Ishikawa (cell line): ENCODE data around the gene ETFRF1.
A peak's percentile ranks its signal among the peaks of the same experiment; 100 is the strongest.

ENCODE experiments used
- CEBPB ChIP-seq: IDR thresholded peaks from 2 replicates; pipeline ENCODE4 v1.6.1; 2012
- CREB1 ChIP-seq: IDR thresholded peaks from 2 replicates; pipeline ENCODE4 v1.6.1; 2012; ENCODE audit warnings: low read depth
- EGR1 ChIP-seq: IDR thresholded peaks from 2 replicates; pipeline ENCODE4 v1.6.1; 2012
- EP300 ChIP-seq: IDR thresholded peaks from 2 replicates; pipeline ENCODE4 v1.6.1; 2012; ENCODE audit warnings: borderline replicate concordance
- FOXM1 ChIP-seq: IDR thresholded peaks from 2 replicates; pipeline ENCODE4 v1.6.1; 2012; ENCODE audit warnings: low read depth, borderline replicate concordance
- NFIC ChIP-seq: IDR thresholded peaks from 2 replicates; pipeline ENCODE4 v1.6.1; 2012
- RAD21 ChIP-seq: IDR thresholded peaks from 2 replicates; pipeline ENCODE4 v1.6.1; 2012; ENCODE audit warnings: low read depth
- TAF1 ChIP-seq: IDR thresholded peaks from 2 replicates; pipeline ENCODE4 v1.6.1; 2012; ENCODE audit warnings: low read depth, mild to moderate bottlenecking
- TCF12 ChIP-seq: IDR thresholded peaks from 2 replicates; pipeline ENCODE4 v1.6.1; 2012; ENCODE audit warnings: low read depth
- TEAD4 ChIP-seq: IDR thresholded peaks from 2 replicates; pipeline ENCODE4 v1.6.1; 2012
- YY1 ChIP-seq: IDR thresholded peaks from 2 replicates; pipeline ENCODE4 v1.6.1; 2012; ENCODE audit warnings: low read depth
- ZBTB7A ChIP-seq: IDR thresholded peaks from 2 replicates; pipeline ENCODE4 v1.6.1; 2012; ENCODE audit warnings: low read depth
- TF ChIP-seq, protein P1 (sequence below): IDR thresholded peaks from 2 replicates; pipeline ENCODE4 v1.6.1; 2012; ENCODE audit warnings: low read depth, mild to moderate bottlenecking
- TF ChIP-seq, protein P2 (sequence below): IDR thresholded peaks from 2 replicates; pipeline ENCODE4 v1.6.1; 2012
- TF ChIP-seq, protein P3 (sequence below): IDR thresholded peaks from 2 replicates; pipeline ENCODE4 v1.6.1; 2012

The ETFRF1 gene, protein sequence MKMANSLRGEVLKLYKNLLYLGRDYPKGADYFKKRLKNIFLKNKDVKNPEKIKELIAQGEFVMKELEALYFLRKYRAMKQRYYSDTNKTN

DNA sequence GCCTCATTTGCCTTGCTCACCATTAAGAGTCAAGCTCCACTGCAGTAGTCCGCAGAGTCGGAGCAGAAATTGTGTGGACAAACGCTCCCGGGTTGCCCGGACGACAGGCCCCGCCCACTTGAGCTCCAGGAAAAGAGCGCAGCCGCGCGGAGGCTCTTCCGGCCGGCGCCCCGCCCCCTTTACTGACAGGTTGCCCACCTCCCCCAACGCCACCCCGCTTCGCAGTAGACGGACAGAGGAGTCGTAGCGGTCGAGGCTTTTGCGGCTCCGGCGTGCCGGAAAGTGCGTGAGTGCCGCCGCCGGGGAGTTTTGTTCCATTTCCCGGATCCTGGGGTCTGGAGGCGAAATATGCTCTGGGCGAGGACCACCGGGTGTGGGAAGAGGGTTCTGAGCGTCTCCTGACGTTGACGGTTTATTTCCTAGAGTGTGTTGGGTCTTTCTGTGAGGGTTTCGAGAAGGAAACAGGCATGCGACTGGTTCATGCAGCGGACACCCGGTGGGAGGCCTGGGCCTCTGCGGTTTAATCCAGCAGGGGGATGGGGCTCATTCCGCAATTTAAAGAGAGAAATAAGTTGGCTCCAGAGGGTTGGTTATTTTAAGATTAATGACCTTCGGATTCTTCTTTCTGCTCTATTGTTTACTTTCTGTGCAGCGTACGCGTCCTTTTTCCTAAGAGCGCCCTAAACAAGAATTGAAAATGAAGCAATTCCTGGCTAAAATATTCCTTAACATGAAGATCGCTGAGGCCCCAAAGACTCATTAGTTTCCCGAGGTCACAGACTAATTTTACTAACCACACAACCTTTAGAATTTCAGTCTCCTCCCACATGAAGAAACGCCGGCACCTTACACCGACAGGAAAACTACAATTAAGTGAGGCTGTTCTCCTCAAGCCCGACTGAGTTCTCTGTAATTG, at the start of gene ETFRF1, which contains the start of gene DNAI7:
TSS of gene ETFRF1 (plus strand) at position 182 of the 916 bp plus-strand sequence. CDS start 8,720 bp downstream, outside the sequence.
TSS of gene DNAI7 (minus strand) at position 105 of the 916 bp plus-strand sequence. CDS start at position 23, 82 bp downstream.
- TF ChIP-seq TCF12 (no peak), EP300 (peak; percentile 19; the same call in 1 of the 2 replicates), CEBPB (no peak), FOXM1 (no peak), YY1 (no peak), NFIC (no peak), TAF1 (peak; percentile 85), EGR1 (no peak), CREB1 (0 out of 2 replicates have a peak, but pooled peaks have one; percentile 26), TEAD4 (peak; percentile 19), ZBTB7A (no peak; the same call in 1 of the 2 replicates)
- TF ChIP-seq, protein P1, sequence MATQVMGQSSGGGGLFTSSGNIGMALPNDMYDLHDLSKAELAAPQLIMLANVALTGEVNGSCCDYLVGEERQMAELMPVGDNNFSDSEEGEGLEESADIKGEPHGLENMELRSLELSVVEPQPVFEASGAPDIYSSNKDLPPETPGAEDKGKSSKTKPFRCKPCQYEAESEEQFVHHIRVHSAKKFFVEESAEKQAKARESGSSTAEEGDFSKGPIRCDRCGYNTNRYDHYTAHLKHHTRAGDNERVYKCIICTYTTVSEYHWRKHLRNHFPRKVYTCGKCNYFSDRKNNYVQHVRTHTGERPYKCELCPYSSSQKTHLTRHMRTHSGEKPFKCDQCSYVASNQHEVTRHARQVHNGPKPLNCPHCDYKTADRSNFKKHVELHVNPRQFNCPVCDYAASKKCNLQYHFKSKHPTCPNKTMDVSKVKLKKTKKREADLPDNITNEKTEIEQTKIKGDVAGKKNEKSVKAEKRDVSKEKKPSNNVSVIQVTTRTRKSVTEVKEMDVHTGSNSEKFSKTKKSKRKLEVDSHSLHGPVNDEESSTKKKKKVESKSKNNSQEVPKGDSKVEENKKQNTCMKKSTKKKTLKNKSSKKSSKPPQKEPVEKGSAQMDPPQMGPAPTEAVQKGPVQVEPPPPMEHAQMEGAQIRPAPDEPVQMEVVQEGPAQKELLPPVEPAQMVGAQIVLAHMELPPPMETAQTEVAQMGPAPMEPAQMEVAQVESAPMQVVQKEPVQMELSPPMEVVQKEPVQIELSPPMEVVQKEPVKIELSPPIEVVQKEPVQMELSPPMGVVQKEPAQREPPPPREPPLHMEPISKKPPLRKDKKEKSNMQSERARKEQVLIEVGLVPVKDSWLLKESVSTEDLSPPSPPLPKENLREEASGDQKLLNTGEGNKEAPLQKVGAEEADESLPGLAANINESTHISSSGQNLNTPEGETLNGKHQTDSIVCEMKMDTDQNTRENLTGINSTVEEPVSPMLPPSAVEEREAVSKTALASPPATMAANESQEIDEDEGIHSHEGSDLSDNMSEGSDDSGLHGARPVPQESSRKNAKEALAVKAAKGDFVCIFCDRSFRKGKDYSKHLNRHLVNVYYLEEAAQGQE, result no peak
- TF ChIP-seq, protein P2, sequence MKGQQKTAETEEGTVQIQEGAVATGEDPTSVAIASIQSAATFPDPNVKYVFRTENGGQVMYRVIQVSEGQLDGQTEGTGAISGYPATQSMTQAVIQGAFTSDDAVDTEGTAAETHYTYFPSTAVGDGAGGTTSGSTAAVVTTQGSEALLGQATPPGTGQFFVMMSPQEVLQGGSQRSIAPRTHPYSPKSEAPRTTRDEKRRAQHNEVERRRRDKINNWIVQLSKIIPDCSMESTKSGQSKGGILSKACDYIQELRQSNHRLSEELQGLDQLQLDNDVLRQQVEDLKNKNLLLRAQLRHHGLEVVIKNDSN, result peak; percentile 9; the same call in 1 of the 2 replicates
- TF ChIP-seq, protein P3, sequence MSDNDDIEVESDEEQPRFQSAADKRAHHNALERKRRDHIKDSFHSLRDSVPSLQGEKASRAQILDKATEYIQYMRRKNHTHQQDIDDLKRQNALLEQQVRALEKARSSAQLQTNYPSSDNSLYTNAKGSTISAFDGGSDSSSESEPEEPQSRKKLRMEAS, result peak; percentile 55

DNA sequence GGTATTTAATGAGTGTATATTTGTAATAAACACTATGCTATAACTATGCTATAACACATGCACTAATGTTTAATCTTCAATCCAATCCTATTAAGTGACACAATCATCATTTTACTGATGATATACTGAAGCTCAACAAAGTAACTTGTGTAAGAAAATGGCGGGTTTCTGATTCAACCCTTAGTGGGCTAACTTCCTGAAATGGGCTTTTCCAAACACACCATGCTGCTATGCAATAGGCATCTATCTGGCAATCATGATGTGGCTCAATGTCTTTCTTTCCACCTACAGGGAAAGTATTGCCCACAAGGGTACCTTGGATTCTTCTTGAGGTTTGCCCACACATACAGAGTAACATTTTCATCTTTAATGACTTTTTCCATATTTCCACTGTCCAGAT, 48.4 kb upstream of the ETFRF1 start:
- TF ChIP-seq, protein P2, result no peak
- no peak for TF ChIP-seq ZBTB7A

DNA sequence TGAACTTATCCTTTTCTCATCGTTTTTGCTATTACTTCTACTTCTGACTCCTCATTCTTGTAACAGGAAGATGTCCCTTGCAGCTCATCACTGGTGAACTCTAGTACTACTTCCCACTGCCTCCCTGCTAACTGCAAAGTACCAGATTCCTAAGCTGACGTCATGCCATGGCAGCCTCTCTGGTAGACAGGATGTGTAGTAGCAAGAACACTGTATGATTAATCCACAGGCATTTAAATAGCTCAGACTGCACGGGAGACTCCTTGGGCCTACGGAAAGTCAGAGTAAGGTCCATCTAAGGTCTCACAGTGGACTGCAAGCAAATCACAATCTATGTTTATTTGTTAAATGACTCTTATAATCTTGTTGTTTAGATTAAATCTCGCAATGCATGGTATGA, 43.6 kb upstream of the ETFRF1 start:
- no peak for TF ChIP-seq EGR1
- TF ChIP-seq YY1, result no peak
- TF ChIP-seq, protein P2, result no peak

DNA sequence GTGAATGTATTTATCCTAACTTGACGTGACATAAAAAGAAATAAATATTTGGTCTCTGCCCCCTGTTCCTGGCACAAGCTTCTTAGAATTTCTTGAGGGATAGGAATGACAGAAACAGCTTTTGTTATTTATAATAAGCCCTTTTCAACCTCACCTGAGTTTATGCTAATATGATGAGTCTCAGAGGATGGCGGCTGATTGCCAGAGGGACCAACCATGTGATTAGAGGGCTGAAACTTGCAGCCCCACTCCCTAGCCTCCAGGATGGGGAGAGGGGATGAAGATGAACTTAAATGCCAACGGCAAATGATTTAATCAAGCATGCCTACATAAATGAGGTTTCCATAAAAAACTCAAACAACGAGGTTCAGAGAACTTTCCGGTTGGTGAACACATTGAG, 43.0 kb upstream of the ETFRF1 start:
- no peak for TF ChIP-seq FOXM1
- TF ChIP-seq, protein P3, result no peak
- no peak for TF ChIP-seq CEBPB
- TF ChIP-seq CREB1, result no peak
- TF ChIP-seq EGR1, result no peak
- no peak for TF ChIP-seq EP300
- no peak for TF ChIP-seq TCF12
- no peak for TF ChIP-seq TEAD4
- TF ChIP-seq, protein P1, result no peak
- TF ChIP-seq YY1, result no peak
- TF ChIP-seq, protein P2, result no peak
- TF ChIP-seq ZBTB7A, result no peak
- TF ChIP-seq TAF1, result no peak
- no peak for TF ChIP-seq NFIC
- TF ChIP-seq RAD21, result no peak

DNA sequence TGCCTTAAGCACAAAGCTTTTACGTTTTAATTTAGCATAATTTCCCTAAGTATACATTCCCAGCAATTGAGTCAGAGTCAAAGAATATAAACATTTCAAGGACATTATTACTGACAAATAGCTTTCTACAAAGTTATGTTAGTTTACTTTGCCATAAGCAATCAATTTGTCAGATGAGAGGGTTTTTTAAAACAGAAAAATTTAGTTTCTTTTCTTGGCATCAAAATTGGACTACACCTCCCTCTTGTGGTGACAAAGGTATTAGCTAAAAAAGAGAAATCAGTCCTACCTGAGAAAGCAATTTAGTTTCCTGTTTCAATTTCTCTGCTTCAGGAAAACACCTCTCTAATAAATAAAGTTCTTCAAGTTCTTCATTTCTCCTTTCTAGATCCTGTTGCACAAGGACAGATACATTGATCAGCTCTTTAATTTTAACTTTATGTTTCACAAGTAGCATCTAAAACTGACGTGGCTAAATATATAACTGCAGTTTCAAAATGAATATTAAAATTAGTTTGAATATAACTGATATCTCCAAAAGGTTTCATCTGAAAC, 39.9 kb upstream of the ETFRF1 start:
- no peak for TF ChIP-seq TEAD4
- TF ChIP-seq RAD21, result peak; percentile 56
